HFFc6 (cell line): ENCODE measurements around the gene LIG1. TPM values are rescaled to one million over a fixed set of nuclear protein-coding genes. Genes with fewer than 3 reads are reported as not detected.

Source experiments
- DNase-seq: peaks from one replicate; pipeline ENCODE4 v3.0.0-alpha.2; 2018
- H3K27ac Mint-ChIP-seq: 2 replicates; pipeline ENCODE4 v1.8.0; 2020; ENCODE audit warnings: mild to moderate bottlenecking, mixed read lengths
- H3K27me3 Mint-ChIP-seq: 2 replicates; pipeline ENCODE4 v1.8.0; 2021; ENCODE audit warnings: mild to moderate bottlenecking, moderate library complexity, mixed read lengths; ENCODE audit not compliant: insufficient read depth
- H3K36me3 Mint-ChIP-seq: 2 replicates; pipeline ENCODE4 v1.8.0; 2021; ENCODE audit warnings: low read depth, mixed read lengths
- H3K4me1 Mint-ChIP-seq: 2 replicates; pipeline ENCODE4 v1.8.0; 2020; ENCODE audit warnings: low read depth, mixed read lengths
- H3K4me3 Mint-ChIP-seq: 2 replicates; pipeline ENCODE4 v1.8.0; 2020; ENCODE audit warnings: mild to moderate bottlenecking, moderate library complexity, mixed read lengths
- H3K9me3 Mint-ChIP-seq: 2 replicates; pipeline ENCODE4 v1.8.0; 2020; ENCODE audit warnings: mild to moderate bottlenecking, mixed read lengths
- total RNA-seq, 6 experiments: library from RNA; stranded (reverse); fragmentation: NEBNext Ultra II Directional; extraction: Animal tissue kit (Norgen Biotek cat#: 25700); gene quantifications; 2 replicates in 1 of 6; 3 replicates in 5 of 6; pipeline ENCODE4 v1.2.3, GENCODE V29; 2021
- TF ChIP-seq, protein P1 (sequence below): fragments of 200-600 bp; sonication (generic); IDR thresholded peaks from 2 replicates; pipeline ENCODE4 v1.5.0; 2021; ENCODE audit warnings: antibody characterized with exemption, mild to moderate bottlenecking

Gene LIG1
- total RNA-seq, 6 experiments from 2014 or later: 25.9 to 55.8 (median 48.1) TPM

DNA sequence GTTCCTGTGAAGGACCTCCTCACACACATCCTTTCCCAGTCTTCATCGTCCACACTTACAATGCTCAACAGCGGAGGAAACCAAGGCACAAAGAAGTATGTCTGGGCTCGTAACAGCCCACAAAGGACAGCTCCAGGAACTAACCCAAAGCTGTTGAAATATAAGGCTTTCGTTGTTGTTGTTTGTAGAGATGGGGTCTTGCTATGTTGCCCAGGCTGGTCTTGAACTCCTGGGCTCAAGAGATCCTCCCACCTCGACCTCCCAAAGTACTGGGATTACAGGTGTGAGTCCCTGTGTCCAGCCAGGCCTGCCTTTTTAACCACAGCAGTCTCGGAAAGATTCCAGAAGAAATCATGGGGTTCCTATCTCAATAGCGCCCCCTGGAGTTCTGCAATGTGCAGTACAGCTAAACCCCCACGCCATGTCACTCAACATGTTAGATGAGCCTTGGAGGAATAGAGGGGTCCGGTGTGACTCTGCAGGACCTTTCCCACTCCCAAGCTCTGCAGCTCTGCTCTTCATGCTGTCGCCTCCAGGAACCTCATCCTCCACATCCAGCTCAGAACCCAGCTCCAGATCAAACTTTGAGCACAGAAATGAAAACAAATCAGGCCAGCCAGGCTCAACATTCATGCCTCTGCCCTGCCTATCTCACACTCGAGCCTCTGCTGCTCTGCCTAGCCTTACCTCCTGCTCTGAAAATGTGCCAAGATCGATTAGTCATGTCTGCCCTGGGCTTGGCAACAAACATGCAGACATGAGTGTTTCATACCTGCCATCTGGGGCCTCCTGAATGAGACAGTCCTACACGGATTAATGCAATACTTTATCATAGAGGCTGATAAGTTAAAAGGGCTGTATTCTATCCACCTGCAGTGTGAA lies 67.0 kb downstream of the LIG1 start:
- Mint-ChIP-seq H3K27ac (no peak overlapping the region), H3K4me3 (no peak overlapping the region), H3K27me3 (no peaks in the 10 kb centered on the region; the same call in 1 of the 2 replicates), H3K9me3 (no peaks in the 10 kb centered on the region), H3K36me3 (0 out of 2 replicates have a peak, but pooled peaks cover under 1% of the 10 kb centered on the region), H3K4me1 (peaks cover 18% of the 10 kb centered on the region)
- TF ChIP-seq, protein P1, sequence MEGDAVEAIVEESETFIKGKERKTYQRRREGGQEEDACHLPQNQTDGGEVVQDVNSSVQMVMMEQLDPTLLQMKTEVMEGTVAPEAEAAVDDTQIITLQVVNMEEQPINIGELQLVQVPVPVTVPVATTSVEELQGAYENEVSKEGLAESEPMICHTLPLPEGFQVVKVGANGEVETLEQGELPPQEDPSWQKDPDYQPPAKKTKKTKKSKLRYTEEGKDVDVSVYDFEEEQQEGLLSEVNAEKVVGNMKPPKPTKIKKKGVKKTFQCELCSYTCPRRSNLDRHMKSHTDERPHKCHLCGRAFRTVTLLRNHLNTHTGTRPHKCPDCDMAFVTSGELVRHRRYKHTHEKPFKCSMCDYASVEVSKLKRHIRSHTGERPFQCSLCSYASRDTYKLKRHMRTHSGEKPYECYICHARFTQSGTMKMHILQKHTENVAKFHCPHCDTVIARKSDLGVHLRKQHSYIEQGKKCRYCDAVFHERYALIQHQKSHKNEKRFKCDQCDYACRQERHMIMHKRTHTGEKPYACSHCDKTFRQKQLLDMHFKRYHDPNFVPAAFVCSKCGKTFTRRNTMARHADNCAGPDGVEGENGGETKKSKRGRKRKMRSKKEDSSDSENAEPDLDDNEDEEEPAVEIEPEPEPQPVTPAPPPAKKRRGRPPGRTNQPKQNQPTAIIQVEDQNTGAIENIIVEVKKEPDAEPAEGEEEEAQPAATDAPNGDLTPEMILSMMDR: peak; percentile 95
- peak; percentile 56 for DNase-seq

DNA sequence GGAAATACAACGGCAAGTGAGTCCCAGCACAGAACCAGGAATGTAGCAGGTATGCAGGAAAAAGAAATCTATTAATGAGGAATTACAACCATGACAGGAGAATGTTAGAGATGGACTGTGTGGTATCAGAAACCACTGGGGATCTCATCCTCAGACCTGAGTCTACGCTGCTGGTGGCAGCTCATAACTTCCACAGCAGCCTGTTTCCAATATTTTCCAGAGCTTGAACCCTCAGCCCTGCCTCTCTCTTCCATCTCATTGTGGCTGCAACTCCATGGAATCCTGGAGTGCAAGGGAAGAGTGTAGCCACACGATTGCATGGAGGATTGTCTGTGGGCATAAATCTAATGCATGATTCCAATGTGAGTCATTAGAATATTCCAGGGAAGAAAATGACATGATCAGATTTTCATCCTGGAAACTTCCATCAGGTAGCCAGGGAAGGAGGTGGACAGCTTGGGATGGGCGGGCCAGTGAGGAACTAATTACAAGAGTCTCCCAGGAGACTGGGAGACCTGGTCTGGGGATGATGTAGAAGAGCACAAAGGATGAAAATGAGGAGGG lies 74.5 kb downstream of the LIG1 start:
- DNase-seq: peak; percentile 24
- TF ChIP-seq, protein P1: no peak
- H3K27me3 Mint-ChIP-seq: peaks cover 7% of the 10 kb centered on the region
- H3K27ac Mint-ChIP-seq: no peak overlapping the region
- peaks cover 26% of the 10 kb centered on the region for H3K4me1 Mint-ChIP-seq
- H3K36me3 Mint-ChIP-seq: peaks cover 37% of the 10 kb centered on the region
- H3K4me3 Mint-ChIP-seq: no peak overlapping the region
- peaks cover 13% of the 10 kb centered on the region for H3K9me3 Mint-ChIP-seq

DNA sequence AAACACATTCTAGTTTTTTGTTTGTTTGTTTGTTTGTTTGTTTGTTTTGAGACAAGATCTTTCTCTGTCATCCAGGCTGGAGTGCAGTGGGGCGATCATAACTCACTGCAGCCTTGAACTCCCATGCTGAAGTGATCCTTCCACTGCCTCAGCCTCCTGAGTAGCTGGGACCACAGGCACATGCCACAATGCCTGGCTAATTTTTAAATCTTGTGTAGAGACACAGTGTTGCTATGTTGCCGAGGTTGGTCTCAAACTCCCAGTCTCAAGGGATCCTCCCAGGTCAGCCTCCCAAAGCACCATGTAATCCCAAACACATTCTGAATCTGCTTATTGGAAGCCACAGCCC lies 75.3 kb downstream of the LIG1 start:
- TF ChIP-seq, protein P1: no peak
- Mint-ChIP-seq H3K9me3 (peaks cover 13% of the 10 kb centered on the region), H3K27ac (no peak overlapping the region), H3K4me1 (peaks cover 34% of the 10 kb centered on the region), H3K4me3 (no peak overlapping the region), H3K27me3 (peaks cover 8% of the 10 kb centered on the region), H3K36me3 (peaks cover 37% of the 10 kb centered on the region)
- DNase-seq: no peak

DNA sequence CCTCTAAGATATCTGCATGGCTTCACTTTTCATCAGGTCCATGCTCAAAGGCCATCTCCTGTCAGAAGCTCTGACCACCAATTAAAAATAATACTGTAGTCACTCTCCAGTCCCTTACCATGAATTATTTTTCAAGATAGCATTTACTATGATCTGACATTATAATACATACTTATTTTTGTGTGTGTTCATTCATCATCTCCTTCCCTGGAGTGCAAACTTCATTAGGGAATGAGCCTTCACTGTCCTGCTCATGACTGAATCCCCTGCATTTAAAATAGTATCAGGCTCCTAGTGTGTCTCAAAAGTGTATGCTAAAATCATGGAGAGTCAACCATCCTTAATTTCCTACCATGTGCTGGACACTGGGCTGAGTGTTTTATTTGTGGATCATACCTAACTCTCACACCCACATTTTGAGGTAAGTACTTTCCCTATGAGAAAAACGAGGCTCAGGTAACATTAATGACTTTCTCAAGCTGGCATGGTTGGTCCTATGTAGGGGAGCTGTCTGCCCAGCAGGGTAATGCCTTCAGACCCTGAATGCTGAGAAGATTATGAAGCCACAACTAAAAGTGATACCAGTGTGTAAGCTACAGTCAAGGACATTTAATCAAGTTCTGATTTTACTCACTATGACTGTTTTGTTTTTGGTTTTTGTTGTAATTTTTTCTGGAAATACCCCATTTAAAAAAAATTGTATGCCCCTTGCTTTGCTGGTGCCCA lies 75.9 kb downstream of the LIG1 start:
- TF ChIP-seq, protein P1: no peak
- Mint-ChIP-seq H3K9me3 (peaks cover 13% of the 10 kb centered on the region), H3K4me1 (peaks cover 40% of the 10 kb centered on the region), H3K36me3 (peaks cover 37% of the 10 kb centered on the region), H3K4me3 (no peak overlapping the region), H3K27ac (no peak overlapping the region), H3K27me3 (peaks cover 11% of the 10 kb centered on the region)
- DNase-seq: no peak

DNA sequence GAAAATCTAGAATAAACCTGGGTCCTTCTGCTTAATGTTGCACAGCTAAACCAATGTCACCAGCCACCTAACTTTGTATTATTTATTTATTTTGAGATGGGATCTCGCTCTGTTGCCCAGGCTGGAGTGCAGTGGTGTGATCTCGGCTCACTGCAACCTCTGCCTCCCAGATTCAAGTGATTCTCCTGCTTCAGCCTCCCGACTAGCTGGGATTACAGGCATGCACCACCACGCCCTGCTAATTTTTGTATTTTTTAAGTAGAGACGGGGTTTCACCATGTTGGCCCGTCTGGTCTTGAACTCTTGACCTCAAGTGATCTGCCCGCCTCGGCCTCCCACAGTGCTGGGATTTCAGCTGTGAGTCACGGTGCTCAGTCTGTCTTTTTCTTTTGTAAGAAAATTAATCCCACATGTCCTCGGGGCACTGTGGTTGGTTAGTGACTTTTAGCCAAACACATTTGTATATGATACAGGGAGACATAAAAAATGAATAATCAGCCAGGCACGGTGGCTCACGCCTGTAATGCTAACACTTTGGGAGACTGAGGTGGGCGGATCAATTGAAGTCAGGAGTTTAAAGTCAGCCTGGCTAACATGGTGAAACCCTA lies 78.9 kb downstream of the LIG1 start:
- DNase-seq: peak; percentile 98
- peak overlapping the region; percentile 88 for H3K27ac Mint-ChIP-seq
- peaks cover 18% of the 10 kb centered on the region for H3K27me3 Mint-ChIP-seq
- H3K9me3 Mint-ChIP-seq: peaks cover 25% of the 10 kb centered on the region
- peaks cover 52% of the 10 kb centered on the region for H3K4me1 Mint-ChIP-seq
- H3K4me3 Mint-ChIP-seq: peak overlapping the region; percentile 63
- H3K36me3 Mint-ChIP-seq: peaks cover 41% of the 10 kb centered on the region
